ENCODE data around the gene SNX19.

- TF ChIP-seq CTCF (IDR thresholded peaks at IDR 0.05), result no peak
- no peak for TF ChIP-seq POLR2AphosphoS5 (IDR thresholded peaks at IDR 0.05)
- no peak for TF ChIP-seq POLR2A (IDR thresholded peaks at IDR 0.05)
Measured at GRCh38 chr11:130848361-130849214, 67.7 kb downstream of the SNX19 start.
